ENCODE results near the gene AP3S1.

DNA sequence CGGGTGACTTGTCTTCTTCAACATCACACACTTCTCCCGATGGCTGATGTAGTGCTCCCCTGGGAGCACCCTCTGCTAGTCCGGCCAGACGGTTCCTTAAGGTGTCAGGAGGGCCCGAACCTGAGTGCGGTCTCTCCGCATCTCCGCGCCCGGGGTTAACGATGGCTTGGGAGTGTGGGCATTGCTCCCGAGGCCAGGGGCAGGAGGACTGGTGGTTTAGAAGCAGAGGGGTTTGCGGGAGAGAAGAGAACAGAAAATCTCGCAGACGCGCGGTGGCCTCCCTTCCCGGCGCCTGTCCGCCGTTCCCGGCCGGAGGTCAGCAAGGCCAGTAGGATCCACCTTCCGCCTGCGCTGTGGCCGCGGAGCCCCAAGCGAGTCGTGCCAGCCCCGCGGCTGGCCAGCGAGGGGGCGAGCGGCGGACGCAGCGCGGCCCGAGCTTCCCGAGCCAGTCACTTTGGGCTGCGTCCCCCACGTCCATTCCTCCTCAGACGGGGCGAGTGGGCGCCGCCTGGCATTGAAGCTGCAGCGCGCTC is 26.0 kb upstream of the AP3S1 start:
- TF ChIP-seq, protein P1, sequence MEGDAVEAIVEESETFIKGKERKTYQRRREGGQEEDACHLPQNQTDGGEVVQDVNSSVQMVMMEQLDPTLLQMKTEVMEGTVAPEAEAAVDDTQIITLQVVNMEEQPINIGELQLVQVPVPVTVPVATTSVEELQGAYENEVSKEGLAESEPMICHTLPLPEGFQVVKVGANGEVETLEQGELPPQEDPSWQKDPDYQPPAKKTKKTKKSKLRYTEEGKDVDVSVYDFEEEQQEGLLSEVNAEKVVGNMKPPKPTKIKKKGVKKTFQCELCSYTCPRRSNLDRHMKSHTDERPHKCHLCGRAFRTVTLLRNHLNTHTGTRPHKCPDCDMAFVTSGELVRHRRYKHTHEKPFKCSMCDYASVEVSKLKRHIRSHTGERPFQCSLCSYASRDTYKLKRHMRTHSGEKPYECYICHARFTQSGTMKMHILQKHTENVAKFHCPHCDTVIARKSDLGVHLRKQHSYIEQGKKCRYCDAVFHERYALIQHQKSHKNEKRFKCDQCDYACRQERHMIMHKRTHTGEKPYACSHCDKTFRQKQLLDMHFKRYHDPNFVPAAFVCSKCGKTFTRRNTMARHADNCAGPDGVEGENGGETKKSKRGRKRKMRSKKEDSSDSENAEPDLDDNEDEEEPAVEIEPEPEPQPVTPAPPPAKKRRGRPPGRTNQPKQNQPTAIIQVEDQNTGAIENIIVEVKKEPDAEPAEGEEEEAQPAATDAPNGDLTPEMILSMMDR (IDR thresholded peaks at IDR 0.05) = no peak
- no peak for TF ChIP-seq POLR2A (IDR thresholded peaks at IDR 0.05)
